ENCODE results near the gene SREBF2.

DNA sequence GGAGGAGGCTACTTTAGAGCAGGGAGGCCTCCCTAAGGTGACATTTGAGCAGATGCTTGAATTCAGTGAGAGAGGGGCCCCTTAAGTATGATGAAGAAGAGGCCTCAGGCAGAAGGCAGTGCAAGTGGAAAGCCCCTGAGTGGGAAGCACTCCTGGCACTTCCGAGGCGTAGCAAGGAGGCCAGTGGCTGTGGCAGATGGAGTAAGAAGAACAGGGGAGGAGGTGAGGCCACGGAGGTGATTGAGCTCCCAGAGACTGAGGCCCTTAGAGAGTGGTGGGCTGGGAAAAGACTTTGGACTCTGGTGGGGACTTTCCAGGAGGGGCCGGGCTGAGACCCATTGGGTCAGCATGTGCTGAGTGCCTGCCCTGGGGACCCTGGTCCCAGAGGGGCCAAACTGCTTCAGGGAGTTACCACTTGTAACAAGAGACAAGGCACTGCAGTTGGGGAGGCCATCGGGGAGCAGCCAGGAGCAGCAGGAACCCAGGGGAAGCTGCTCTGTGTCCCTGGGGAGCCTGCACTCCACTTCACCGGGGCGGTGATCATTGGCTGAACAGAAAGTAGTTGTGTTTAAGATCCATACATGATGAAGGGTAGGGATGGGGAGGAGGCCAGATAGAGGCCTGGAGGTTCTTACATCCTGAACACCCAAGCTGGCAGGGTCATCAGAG is 116.5 kb downstream of the SREBF2 start:
- TF ChIP-seq, protein P1, sequence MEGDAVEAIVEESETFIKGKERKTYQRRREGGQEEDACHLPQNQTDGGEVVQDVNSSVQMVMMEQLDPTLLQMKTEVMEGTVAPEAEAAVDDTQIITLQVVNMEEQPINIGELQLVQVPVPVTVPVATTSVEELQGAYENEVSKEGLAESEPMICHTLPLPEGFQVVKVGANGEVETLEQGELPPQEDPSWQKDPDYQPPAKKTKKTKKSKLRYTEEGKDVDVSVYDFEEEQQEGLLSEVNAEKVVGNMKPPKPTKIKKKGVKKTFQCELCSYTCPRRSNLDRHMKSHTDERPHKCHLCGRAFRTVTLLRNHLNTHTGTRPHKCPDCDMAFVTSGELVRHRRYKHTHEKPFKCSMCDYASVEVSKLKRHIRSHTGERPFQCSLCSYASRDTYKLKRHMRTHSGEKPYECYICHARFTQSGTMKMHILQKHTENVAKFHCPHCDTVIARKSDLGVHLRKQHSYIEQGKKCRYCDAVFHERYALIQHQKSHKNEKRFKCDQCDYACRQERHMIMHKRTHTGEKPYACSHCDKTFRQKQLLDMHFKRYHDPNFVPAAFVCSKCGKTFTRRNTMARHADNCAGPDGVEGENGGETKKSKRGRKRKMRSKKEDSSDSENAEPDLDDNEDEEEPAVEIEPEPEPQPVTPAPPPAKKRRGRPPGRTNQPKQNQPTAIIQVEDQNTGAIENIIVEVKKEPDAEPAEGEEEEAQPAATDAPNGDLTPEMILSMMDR (conservative IDR thresholded peaks at IDR 0.05; ENCODE audit: low read length): no peak
- TF ChIP-seq EZH2phosphoT487 (IDR thresholded peaks at IDR 0.05; ENCODE audit: borderline replicate concordance): no peak

Data from Loucy (cell line).